Left cardiac atrium (tissue), 4 donors: ENCODE measurements around the gene DOCK6. TPM values are rescaled to one million over a fixed set of nuclear protein-coding genes. Genes with fewer than 3 reads are reported as not detected.

ENCODE experiments used
- ATAC-seq, 2 donors: fragments of 200-7000 bp; cut with Tn5 transposase; one replicate each; pipeline ENCODE4 v1.9.1; 2020; ENCODE audit warnings: mild to moderate bottlenecking in 2 of 2, moderate library complexity in 2 of 2
- DNase-seq: peaks from one replicate; pipeline ENCODE4 v3.0.0-alpha.2; 2020
- intact Hi-C, 2 donors: fragments of 100-400 bp; cut with DNase I; formaldehyde crosslinking; loops; one replicate each; pipeline versions ENCODE4 v1.14.1 to v1.15.1; 2022 to 2023
- long read RNA-seq: library from polyadenylated mRNA; unstranded; transcript quantifications from one replicate; pipeline ENCODE4 v2.0.0, GENCODE V29; 2021
- total RNA-seq, 2 donors: library from RNA; stranded (reverse); fragmentation: NEBNext Ultra II Directional; extraction: Animal tissue kit (Norgen Biotek cat#: 25700); gene quantifications; one replicate each; pipeline ENCODE4 v1.2.1, GENCODE V29; 2021
- donor health status: DM: no; HTN: yes; CAD: no.
- donor health status: DM: no; HTN: yes; CAD: no; lungs with severe emphysema.
- donor health status: DM: yes; HTN: yes; CAD: no.
- donor health status: Dilated cardiomyopathy.

Gene DOCK6, protein sequence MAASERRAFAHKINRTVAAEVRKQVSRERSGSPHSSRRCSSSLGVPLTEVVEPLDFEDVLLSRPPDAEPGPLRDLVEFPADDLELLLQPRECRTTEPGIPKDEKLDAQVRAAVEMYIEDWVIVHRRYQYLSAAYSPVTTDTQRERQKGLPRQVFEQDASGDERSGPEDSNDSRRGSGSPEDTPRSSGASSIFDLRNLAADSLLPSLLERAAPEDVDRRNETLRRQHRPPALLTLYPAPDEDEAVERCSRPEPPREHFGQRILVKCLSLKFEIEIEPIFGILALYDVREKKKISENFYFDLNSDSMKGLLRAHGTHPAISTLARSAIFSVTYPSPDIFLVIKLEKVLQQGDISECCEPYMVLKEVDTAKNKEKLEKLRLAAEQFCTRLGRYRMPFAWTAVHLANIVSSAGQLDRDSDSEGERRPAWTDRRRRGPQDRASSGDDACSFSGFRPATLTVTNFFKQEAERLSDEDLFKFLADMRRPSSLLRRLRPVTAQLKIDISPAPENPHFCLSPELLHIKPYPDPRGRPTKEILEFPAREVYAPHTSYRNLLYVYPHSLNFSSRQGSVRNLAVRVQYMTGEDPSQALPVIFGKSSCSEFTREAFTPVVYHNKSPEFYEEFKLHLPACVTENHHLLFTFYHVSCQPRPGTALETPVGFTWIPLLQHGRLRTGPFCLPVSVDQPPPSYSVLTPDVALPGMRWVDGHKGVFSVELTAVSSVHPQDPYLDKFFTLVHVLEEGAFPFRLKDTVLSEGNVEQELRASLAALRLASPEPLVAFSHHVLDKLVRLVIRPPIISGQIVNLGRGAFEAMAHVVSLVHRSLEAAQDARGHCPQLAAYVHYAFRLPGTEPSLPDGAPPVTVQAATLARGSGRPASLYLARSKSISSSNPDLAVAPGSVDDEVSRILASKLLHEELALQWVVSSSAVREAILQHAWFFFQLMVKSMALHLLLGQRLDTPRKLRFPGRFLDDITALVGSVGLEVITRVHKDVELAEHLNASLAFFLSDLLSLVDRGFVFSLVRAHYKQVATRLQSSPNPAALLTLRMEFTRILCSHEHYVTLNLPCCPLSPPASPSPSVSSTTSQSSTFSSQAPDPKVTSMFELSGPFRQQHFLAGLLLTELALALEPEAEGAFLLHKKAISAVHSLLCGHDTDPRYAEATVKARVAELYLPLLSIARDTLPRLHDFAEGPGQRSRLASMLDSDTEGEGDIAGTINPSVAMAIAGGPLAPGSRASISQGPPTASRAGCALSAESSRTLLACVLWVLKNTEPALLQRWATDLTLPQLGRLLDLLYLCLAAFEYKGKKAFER (N-terminal part only)
- total RNA-seq, result 10 to 100 TPM; 37.5 to 61.1 TPM
- long read RNA-seq, partial matches to known transcripts, result 15 of 28 reads
- long read RNA-seq, other reads (novel, unspliced or antisense), result 13 of 28 reads

DNA sequence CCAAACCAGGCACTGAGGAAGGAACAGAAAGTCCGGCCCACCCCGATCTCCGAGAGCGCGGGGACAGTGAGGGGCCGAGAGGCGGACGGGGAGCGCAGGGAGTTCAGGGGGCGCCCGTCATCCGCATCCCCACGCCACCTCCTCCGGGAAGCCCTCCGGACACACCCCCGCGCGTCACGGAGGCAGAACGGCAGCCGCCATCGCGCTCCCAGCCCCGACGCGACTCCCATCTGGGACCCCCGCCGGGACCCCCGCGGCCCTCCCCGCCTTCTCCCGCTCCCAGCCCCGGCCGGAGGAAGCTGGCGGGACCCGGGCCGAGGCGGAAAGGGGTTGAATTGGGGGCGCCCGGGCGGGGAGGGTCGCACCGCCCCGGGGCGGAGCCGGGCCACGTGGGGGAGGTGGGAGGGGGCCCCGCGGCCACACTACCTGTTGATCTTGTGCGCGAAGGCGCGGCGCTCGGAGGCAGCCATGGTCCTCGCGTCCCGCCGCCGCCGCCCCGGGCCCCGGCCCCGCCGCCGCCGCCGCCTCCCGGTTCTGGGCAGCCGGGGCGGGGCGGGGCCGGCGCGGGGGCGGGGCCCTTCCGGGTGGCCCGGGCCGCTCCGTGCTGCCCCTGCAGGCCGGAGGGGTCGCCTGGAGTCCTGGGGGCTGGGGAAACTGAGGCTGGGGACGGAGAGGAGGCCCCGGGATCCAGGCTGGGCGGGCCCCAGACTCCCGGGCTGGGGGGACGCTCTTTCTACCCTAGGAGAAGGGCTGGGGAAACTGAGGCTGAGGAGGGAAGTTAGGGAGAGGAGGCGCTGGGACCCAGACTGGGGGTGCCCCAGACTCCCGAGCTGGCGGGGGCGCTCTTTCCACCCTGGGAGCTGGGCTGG is at the start of gene DOCK6:
TSS of gene DOCK6 (minus strand) at position 554 of the 869 bp plus-strand sequence. CDS start at position 470, 84 bp downstream.
- intact Hi-C loops, result no loop called here
- ATAC-seq, result peak; percentile 68 to 84
- peak; percentile 58 for DNase-seq

DNA sequence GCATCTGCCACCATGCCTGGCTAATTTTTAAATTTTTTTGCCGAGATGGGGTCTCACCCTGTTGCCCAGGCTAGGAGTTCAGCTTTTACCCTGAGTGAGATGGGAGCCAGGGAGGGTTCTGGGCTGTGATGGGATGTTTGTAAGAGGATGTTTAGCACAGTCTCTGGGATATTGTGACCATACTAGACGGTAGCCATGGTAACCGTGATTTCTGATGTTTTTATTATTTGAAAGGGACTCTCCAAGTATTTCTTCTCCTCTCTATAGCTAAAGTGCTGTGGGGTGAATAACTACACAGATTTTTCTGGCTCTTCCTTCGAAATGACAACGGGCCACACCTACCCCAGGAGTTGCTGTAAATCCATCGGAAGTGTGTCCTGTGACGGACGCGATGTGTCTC is 44.0 kb upstream of the DOCK6 start:
- DNase-seq, result no peak
- intact Hi-C loops, result no loop called here
- ATAC-seq, result no peak

DNA sequence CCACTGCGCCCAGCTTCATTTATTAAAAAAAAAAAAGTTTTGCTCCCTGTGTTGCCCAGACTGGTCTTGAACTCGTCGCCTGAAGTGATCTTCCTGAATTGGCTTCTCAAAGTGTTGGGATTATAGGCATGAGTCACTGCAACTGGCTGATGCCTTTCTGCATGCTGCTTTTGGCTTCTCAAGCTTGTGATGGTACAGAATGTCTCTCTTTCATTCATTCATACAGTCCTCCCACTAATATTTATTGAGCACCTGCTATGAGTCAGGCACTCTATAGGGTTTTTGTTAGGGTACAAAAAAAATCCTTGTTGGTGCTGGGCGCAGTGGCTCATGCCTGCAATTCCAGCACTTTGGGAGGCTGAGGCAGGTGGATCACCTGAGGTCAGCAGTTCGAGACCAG is 42.6 kb upstream of the DOCK6 start:
- DNase-seq, result no peak
- ATAC-seq, result no peak
- intact Hi-C loops, result no loop called here

DNA sequence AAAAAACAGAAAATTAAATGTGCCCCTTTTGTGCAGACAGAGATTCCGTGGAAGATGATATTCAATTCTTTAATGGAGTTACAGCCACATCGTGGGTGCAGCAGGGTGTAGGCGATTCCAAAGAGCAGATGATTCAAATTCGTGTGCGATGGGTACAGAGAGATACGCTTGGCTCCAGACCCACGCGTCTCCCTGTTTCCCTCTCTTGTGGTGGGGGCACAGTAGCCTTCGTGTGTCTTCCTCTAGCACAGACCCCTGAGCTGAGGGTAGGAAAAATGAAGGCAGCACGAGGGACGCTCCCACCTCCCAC is 38.4 kb upstream of the DOCK6 start:
- no peak for ATAC-seq
- intact Hi-C loops, result no loop called here
- no peak for DNase-seq

DNA sequence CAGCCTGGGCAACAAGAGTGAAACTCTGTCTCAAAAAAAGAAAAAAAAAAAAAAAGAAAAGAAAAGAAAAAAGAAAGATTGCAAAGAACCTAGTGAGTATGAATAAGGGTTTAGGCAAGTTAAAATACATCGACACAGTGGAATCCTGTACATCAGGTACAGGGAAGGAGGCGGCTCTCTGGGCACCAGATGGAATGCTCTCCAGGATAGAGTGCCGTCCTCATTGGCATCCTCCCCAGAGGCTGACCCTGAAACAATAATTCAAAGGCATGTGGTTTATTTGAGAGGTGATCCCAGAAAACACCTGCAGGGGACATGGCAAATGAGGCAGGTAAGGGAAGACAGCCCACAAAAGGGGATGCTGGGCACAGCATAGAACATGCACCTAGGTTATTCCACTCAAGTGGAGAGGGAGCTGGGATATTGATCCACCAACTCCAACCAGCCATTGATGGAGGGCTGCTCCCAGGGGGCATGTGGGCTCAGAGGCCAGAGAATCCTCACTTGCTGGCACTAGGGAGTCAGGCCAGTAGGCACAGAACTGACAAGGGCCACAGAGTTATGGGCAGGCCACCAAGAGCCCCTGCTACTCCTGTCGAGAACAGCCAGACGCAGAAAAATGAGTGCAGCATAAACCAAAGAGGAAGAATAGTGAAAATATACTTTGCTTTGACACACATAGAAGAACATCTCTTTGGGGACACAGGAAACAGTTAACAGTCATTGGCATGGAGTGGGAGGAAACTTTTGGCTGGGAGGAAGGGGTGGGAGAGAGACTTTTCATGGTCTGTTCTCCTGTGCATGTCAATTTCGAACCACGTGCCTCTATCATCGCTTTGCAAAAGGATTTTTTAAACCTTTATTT is 37.9 kb upstream of the DOCK6 start:
- DNase-seq, result no peak
- no peak for ATAC-seq
- intact Hi-C loops, result loop anchor here in 1 of 2 donors (10.0 kb wide), 1 partner anchor 185 kb away; the partner anchor contains the start of gene ELAVL3

DNA sequence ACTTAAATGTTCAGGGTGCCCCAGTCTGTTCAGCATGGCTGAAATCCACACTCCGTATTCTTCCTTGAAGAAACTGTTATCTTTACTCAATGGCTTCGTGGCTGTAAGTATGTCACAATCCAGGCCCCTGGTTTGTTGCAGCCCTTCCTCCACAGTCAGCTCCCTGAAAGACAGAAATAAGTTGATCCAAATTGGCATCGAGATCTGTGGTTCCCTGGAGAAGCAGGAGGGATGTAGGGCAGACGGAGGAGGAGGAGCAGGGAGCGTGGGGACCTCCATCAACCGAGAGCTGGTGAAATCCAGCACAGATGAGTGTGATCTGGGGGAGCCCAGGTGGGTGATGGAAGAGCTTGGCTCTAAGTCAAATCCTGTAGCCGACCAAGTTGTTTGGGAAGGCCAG is 33.9 kb upstream of the DOCK6 start:
- peak; percentile 39 for DNase-seq
- ATAC-seq, result peak in 1 of 2 donors; percentile 36
- intact Hi-C loops, result loop anchor here in 1 of 2 donors (10.0 kb wide), 1 partner anchor 189 kb away; the partner anchor contains the start of gene ELAVL3

DNA sequence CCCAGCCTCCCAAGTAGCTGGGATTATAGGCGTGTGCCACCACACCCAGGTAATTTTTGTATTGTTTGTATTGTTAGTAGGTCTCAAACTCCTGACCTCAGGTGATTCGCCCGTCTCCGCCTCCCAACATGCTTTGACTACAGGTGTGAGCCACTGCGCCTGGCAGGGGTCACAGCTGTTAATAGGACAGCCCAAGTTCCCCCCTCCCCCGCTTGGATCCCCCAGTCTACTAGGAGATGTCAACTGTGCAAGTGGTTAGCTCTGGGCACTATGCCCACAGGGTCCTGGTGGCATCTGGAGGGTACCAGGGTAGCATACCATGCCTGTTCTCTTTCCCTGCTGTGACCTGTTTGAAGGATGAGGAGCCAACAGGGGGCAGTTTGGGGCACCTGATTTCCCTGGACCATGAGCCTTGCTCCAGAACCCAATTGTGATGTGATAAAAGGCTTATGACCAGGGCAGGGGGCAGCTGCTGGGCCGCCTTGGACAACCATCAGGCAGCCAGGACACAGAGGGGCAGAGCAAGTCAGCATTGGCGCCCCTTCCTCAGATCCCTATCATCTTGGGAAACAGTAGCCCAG is 33.4 kb upstream of the DOCK6 start, which contains the start of gene TSPAN16:
TSS of gene TSPAN16 (plus strand) at position 496 of the 581 bp plus-strand sequence. CDS start 138 bp downstream, outside the sequence.
- no peak for ATAC-seq
- DNase-seq, result no peak
- intact Hi-C loops, result loop anchor here in 1 of 2 donors (10.0 kb wide), 1 partner anchor 189 kb away; the partner anchor contains the start of gene ELAVL3

DNA sequence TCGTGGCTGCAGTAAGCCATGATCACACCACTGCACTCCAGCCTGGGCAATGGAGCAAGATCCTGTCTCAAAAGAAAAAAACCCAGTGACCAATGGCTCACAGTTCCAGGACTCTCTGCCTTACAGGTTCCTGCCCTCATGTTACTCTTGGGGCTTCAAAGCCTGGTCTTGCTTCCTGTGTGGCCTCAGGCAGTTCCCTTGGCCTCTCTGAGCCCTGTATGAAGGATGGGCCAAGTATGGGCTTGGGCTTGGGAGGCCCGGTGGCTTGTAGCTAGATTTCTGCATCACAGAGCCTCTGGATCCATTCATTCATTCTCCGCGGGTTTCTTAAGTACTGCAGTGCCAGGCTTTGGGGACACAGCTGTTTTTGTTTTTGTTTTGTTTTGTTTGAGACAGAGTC is 32.9 kb upstream of the DOCK6 start:
- intact Hi-C loops, result loop anchor here in 1 of 2 donors (10.0 kb wide), 1 partner anchor 190 kb away; the partner anchor contains the start of gene ELAVL3
- ATAC-seq (no peak), DNase-seq (no peak)

DNA sequence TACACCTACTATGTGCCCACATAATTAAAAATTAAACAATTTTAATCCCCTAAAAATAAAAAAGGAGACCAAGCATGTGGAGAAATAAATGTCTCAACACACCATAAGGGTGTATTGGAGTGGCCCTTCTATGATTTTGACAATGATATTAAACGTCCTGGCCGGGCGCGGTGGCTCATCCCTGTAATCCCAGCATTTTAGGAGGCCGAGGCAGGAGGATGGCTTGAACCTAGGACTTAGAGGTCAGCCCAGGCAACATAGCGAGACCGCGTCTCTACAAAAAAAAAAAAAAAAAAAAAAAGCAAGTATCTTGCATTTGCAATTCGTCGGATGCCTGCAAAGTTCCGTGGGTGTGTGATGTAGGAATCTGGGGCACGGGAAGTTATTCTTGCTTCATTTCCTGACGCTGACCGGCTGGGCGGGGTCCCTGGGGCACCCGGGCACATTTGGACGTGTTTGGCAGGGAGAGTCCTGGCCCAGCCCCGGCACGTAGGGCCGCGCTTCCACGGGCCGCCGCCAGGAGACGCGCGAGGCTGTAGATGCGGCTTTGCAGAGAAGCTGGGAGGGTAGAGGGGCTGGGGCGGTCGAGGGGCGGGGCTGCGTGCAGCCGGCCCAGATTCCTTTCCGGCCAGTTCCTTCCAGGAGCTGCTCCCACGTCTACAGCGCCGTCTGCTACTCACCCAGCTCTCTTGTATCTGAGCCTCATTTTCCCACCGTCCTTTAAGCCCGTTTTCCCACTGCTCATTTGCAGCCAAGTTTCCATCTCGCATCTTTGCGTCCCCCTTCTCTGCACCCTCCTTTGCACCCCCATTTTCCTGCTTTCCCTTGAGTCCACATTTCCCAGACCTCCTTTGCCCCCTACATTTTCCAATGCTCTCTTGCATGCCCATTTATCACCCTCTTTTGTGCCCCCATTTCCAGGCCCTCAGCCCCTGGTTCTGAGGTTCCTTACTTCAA is 31.4 kb upstream of the DOCK6 start:
- intact Hi-C loops, result loop anchor here in 1 of 2 donors (10.0 kb wide), 1 partner anchor 191 kb away; the partner anchor contains the start of gene ELAVL3
- ATAC-seq (peak; percentile 96 to 99), DNase-seq (peak; percentile 97)

DNA sequence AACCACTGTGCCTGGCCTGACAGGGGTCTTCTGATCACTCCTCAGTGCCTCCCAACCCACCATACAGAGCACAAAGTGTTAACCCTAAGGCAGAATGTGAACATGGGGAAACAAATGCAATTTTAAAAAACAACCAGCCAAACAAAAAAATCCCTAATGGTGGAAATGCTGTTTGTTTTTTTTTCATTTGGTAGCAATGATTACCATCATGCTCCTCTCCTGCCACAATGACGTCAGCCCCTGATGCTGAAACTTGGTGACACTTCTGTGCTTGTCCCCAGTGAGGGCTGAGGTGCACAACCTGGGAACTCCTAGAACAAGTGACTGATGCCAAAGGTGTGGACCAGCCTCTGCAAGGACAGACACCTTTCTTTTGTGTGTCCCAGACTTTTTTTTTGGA is 29.7 kb upstream of the DOCK6 start:
- DNase-seq (no peak), ATAC-seq (no peak)
- intact Hi-C loops, result loop anchor here in 1 of 2 donors (10.0 kb wide), 1 partner anchor 193 kb away; the partner anchor contains the start of gene ELAVL3

DNA sequence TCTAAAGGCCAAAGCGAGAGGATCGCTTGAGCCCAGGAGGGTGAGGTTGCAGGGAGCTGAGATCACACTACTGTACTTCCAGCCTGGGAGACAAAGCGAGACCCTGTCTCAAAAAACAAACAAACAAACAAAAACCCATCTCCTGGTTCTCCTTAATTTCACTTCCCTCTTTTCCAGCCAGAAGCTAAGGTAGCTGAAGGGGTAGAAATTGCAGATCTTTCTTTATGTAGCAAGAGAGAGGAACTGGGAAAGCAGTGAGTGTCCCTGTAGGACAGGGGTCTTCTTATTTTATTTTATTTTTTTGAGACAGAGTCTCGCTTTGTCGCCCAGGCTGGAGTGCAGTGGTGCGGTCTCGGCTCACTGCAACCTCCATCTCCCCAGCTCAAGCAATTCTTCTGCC is 29.1 kb upstream of the DOCK6 start:
- intact Hi-C loops, result loop anchor here in 1 of 2 donors (10.0 kb wide), 1 partner anchor 193 kb away; the partner anchor contains the start of gene ELAVL3
- DNase-seq (no peak), ATAC-seq (no peak)

DNA sequence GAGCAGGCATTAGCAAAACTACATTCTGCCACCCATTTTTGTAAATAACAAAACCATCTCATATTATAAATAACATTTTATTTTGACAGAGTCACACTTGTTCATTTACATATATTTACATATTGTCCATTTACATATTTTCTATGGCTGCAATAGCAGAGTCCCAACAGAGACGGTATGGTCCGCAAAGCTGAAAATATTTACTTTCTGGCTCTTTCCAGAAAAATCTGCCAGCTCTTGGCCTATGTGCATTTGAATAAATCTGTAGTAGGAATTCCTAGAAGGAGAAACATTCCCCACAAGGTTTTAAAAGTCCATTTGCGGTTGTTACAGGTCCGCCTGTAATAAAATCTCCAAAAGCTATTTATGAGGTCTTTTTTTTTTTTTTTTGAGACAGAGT is 27.9 kb upstream of the DOCK6 start:
- DNase-seq (no peak), ATAC-seq (no peak)
- intact Hi-C loops, result loop anchor here in 1 of 2 donors (10.0 kb wide), 1 partner anchor 195 kb away; the partner anchor contains the start of gene ELAVL3

DNA sequence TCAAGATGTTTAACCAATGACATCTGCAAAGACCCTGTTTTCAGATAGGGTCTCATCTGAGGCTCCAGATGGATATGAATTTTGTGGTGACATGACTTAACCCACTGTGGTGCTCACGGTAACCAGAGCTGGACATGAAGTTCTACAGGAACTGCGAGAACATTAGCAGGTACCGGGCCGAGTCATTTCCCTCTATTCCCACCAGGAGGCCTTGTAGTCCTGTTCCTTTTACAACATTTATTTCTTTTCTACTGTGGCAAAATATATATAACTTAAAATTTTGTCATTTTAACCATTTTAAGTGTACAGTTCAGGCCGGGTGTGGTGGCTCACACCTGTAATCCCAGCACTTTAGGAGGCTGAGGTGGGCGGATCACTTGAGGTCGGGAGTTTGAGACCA is 26.0 kb upstream of the DOCK6 start:
- intact Hi-C loops, result no loop called here
- no peak for DNase-seq
- no peak for ATAC-seq

DNA sequence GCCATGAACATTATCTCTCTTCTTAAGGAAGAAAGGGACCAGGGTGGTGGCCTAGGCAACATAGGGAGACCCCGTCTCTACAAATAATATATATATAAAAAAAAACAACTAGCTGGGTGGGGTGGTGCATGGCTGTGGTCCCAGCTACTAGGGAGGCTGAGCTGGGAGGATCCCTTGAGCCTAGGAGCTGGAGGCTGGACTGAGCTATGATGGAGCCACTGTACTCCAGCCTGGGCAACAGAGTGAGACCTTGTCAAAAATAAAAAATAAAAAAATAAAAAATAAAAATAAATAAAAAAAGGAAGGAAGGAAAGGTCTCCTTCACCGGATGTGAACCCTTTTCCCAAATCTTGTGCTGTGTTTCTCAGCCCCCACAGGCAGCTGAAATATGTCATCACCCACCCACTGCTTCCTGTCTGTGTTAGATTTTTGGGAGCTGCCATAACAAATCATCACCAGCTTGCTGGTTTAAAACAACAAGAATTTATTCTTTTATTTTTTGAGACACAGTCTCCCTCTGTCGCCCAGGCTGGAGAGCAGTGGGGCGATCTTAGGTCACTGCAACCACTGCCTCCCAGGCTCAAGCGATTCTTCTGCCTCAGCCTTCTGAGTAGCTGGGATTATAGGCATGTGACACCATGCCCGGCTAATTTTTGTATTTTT is 24.1 kb upstream of the DOCK6 start:
- intact Hi-C loops, result no loop called here
- ATAC-seq (peak; percentile 82 to 84), DNase-seq (peak; percentile 44)

DNA sequence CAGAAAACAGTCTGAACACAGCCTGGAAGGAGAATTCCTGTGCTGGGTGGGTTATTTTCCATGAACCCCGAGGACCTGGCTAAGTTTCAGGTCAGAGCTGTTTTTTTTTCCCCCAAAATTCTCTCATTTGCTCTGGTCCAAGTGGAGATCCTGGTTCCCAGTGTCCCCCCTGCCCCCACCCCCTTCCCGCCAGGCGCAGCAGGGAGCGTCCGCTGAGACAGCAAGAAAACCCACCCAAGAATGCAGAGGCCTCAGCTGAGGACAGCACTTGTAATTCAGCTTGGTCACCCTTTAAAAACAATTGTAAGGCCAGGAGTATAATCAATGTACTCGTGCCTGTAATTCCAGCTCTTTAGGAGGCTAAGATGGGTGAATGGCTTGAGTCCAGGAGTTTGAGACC is 22.2 kb upstream of the DOCK6 start:
- no peak for ATAC-seq
- intact Hi-C loops, result no loop called here

More for the DNA sequence above, 22.2 kb upstream of the DOCK6 start:
- no peak for DNase-seq
